Activated effector memory CD4-positive, alpha-beta T cell treated with Interleukin-2 at 50 U/mL for 16 hours (primary cell): Measurements from ENCODE around the gene NLRC5.
A peak's percentile ranks its signal among the peaks of the same experiment; 100 is the strongest.
"Not testable (repeated sequence)": the region's sequence is repeated elsewhere in the genome, so short reads cannot be mapped to it uniquely, and the experiment has no call there.

Experiments used
- DNase-seq: peaks from one replicate; pipeline ENCODE4 v3.0.0-alpha.2; 2020

The NLRC5 gene

DNA sequence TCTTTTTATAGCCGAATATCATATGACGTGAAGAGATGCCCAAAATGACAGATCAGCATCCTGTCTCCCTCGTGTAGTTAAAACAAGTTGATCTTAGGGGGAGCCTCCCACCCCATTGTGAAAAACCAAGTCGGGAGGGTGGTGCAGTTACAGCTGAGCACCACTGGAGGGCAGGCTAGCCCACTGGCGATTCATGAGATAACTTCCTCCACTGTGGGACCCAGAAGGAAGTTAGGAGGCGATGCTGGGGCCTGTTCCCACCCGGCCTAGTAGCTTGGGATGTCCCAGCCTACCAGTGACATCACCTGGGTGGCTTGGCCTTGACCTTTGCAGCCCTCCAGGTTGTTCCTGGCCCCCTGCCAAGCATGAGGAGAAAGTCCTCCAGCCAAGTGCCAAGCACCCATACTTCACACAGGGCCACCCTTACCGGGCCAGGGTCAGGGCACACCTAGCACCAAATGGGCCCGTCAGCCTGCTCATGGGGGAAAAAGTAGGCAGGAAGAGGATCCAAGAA is 95.0 kb downstream of the NLRC5 start:
- peak; percentile 59 for DNase-seq

GRCh38 chr16:57084996-57085395 is 95.6 kb downstream of the NLRC5 start:
- no peak for DNase-seq

GRCh38 chr16:57087003-57087402 is 97.6 kb downstream of the NLRC5 start:
- no peak for DNase-seq

- no peak for DNase-seq
Measured at GRCh38 chr16:57089406-57089805, 100.0 kb downstream of the NLRC5 start.

DNA sequence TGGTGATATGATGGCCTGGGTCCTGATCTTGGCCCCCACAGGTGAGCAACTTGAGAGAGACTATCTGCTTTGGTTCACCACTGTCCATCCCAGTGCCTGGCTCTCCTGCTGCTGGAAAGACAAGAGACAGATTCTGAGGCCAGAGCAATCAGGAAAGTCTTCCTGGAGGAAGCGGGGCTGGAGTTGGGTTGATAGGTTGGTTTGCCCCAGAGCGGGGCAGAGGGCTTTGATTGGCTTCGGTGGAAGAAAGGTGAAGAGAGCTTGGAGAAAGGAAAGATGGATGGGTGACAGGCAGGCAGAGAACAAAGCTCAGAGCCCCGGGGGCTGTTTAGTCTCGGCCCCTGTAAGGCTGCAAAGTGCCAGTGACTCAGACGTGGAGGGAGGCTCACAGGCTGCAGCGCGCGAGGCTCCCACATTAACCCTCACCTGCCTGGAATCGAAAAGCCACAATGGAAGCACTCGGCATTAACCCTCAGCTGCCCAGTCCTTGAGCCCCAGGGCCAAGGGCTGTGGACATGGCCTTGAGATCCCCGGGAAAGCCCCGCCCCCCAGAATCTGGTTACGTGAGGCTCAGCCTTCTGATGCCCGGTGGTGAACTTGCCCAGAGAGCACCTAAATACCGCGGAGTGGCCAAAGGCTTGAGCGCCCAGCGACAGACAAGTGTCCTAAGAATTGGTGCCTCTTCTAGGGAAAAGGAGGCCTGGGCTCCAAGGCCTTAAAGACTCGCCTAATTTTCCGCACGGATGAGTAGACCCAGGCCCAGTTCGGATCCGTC is 102.0 kb downstream of the NLRC5 start:
- no peak for DNase-seq

GRCh38 chr16:57091975-57092785 is 102.8 kb downstream of the NLRC5 start, which contains the start of gene CPNE2:
TSS of gene CPNE2 (plus strand) at chr16:57092583. CDS start at chr16:57110743, 18,160 bp downstream.
- peak; percentile 6 for DNase-seq

- peak; percentile 29 for DNase-seq
Measured at GRCh38 chr16:57092786-57093411, 103.5 kb downstream of the NLRC5 start.

GRCh38 chr16:57093666-57094564 is 104.6 kb downstream of the NLRC5 start:
- DNase-seq = no peak

DNA sequence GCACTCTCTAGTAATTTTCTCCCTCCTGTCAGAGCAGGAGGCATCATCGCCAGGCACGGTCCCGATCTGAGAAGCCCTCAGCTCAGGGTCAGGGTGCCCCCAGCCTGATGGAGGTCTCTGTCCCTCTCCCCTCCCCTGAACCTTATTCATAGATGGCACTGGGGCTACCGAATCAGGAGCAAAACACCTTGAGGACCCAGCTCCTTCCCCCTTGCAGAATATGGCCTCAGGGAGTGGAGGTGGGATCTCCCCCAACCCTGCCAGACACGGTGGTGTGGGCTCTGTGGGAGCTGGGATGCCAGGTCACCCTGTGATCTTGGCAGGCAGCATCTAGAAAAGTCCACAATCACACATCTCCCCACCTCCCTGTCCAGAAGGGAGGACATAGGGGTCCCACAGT is 105.6 kb downstream of the NLRC5 start:
- no peak for DNase-seq

DNA sequence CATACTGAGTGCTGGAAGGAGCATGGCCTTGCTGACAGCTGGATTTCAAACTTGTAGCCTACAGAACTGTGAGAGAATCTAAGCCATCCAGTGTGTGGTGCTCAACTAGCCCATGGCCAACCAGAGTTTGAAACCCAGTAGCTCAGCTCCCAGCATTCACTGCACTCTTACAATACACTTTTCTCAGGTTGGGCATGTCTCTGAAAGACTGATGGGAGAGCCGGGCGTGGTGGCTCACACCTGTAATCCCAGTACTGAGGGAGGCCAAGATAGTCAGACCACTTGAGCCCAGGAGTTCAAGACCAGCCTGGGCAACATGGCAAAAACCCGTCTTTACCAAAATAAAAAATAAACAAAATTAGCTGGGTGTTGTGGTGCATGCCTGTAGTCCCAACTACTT is 106.8 kb downstream of the NLRC5 start:
- no peak for DNase-seq

- no peak for DNase-seq
Measured at GRCh38 chr16:57096793-57097192, 107.4 kb downstream of the NLRC5 start.

DNA sequence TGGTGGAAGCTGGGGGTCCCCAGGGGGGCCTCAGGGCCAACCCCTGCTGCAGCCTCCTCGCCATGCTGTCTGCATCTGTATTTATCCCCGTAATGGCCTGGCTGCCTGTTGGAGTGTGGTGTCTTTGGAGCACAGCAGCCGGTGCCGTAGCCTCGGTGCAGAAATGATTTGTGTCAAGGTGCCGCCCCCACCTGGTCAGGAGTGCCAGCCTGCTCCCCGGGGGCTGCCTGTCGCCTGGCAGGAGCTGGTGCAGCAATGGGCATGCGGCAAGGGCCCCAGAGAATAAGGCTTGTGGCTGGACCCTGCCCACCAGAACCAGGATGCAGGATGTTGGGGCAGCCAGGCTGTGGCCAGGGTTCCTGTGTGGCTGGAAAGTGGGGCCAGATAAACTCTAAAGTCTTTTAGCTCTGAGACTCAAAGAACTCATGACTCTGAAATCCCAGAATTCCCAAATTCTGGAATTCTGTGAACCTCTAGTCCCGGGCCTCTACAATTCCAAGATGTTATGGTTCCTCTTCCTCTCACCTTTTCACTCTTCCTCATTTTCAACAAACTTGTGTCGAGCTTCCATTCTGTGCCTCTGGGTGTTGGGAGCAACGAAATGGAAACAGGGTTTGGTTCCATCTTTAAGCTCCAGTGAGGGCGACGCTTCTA is 109.0 kb downstream of the NLRC5 start:
- no peak for DNase-seq

DNA sequence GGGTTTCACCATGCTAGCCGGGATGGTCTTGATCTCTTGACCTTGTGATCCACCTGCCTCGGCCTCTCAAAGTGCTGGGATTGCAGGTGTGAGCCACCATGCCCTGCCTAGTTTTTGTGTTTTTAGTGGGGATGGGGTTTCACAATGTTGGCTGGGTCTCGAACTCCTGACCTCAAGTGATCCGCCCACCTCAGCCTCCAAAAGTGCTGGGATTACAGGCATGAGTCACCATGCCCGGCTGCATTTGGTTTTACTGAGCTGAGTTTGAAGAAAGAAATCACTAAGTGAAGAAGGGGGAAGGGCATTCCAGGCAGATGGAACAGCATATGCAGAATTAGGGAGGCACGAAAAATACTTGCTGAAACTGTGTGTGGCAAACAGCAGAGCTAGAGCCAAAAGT is 110.6 kb downstream of the NLRC5 start:
- DNase-seq = not testable (repeated sequence)

DNA sequence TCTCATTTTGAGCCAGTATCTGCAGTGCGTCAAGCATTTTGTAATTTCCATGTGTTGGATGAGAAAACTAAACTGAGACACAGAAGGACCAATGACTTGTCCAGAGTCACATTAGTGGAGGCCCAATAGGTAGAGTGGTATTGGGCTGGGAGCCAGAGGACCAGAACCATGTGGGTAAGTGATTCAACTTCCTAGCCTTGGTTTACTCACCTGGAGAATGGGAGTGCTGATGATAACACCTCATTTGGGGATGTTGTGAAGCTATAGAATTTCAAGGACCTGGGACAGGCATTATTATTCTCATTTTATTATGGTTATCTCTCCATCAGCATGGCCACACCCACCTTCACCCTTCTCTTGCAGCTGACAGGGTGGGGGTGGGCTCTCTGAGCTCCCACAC is 111.1 kb downstream of the NLRC5 start:
- DNase-seq = no peak

- no peak for DNase-seq
Measured at GRCh38 chr16:57102888-57103851, 113.8 kb downstream of the NLRC5 start.

DNA sequence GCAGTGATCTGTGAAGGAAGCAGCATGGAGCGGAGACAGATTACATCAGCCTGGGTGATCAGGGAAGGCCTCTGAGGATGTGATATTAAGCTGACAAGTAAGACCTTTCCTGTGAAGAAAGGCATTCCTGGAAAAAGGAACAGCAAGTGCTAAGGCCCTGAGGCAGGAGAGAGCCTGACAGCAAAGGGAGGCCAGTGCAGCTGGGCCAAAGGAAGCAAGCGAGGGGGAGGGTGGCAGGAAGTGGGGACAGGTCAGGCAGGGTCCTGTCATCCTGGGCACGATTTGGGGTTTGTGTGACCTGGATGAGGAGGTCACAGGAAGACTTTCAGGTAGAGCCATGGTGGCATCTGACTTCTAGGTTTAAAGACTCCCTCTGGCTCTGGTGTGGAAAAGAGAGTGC is 115.3 kb downstream of the NLRC5 start:
- no peak for DNase-seq

- DNase-seq = no peak
Measured at GRCh38 chr16:57105184-57105583, 115.8 kb downstream of the NLRC5 start.

DNA sequence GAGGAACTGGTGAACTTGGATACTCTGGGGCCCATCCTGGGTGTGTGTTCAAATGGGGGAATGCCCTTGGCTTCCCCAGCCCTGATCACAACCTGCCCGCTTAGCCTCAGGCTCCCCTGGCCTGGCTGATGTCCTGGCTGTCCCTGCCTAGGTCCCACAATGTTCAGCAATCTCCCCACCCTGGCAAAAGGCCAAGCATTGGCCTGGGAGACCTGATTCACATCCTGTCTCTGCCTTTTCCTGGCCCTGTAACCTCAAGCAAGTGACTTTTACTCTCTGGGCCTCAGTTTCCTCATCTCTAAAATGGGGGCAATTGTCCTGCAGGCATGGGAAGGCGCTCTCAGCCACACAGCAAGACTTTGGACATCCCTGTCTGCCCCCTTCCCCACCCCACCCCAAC is 117.4 kb downstream of the NLRC5 start:
- no peak for DNase-seq

DNA sequence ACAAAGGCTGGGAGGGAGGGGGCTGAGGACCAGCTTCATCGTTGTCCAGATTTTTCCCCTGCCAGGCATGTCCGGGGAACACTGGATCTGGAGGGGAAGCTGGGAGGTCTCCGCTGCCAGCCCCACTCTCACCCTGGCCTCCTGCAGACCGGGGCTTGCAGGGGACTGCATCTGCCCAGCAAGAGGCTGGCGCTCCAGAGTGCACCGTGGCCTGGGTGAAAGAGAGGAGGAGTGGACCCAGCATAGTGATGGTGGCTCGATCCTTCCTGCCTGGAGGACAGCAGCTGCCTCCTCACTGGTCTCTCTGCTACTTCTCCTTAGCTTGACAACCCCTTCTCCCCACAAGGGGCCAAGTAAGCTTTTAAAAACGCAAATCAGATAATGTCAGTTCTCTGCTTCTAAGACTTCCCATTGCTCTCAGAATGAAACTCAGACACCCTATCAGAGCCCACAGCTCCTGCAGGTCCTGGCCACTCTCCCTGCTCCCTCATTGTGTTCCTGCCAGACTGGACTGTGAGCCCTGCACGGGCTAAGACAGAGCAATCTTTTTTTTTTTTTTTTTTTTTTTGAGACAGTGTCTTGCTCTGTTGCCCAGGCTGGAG is 118.1 kb downstream of the NLRC5 start:
- no peak for DNase-seq

DNA sequence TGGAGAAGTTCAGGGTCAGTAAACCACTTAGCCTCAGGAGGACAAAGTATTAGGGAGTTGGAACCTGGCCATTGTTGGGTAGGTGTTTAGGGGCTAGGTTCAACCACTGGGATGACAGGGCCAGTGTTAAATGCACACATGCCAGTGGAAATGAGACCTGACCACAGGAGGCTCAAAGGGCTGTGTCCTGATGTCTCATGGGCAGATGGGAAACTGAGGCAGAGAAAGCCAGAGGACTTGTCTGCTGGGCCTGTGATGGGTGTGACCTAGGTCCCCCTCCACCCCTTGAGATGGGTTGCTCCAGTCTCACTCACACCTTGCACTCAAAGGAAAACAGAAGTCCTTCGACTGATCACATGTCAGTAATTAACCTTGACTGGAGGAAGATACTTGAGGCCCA is 119.1 kb downstream of the NLRC5 start:
- DNase-seq = no peak
